ENCODE data around the gene DTNB.

Gene DTNB

DNA sequence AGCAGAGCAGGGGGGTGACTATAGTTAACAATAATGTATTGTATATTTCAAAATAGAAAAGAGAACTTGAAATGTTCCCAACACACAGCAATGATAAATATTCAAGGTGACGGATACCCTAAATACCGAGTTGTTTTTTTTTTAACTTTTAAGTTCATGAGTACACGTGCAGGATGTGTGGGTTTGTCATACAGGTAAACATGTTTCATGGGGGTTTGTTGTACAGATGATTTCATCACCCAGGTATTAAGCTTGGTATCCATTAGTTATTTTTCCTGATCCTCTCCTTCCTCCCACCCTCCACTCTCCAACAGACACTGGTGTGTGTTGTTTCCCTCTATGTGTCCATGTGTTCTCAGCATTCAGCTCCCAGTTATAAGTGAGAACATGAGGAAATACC lies 167.2 kb downstream of the DTNB start:
- TF ChIP-seq, protein P1, sequence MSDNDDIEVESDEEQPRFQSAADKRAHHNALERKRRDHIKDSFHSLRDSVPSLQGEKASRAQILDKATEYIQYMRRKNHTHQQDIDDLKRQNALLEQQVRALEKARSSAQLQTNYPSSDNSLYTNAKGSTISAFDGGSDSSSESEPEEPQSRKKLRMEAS (IDR thresholded peaks at IDR 0.05): no peak
- no peak for TF ChIP-seq TAF1 (IDR thresholded peaks at IDR 0.05; ENCODE audit: low read depth)
- TF ChIP-seq CREB1 (IDR thresholded peaks at IDR 0.05; ENCODE audit: low read depth): no peak
- no peak for TF ChIP-seq CEBPB (IDR thresholded peaks at IDR 0.05)
- no peak for TF ChIP-seq EGR1 (IDR thresholded peaks at IDR 0.05)

DNA sequence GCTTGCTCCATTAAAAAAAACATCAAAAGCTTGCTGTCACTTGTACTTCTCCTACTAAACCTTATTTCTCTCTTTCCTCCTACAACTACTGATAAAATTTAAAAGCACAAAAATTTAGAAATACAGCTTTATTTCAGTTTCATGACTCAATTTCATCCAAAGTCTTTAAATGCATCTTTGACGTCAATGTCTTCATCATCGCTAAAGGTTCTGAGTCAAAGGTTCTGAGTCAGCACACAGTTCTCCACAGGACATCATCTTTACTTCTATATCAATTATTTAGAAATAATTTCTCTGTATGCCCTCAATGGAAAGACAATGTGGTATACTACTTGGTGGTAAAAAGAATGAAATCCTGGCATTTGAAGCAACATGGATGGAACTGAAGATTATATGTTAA lies 167.8 kb downstream of the DTNB start:
- TF ChIP-seq YY1 (IDR thresholded peaks at IDR 0.05; ENCODE audit: low read depth) (no peak), NFIC (IDR thresholded peaks at IDR 0.05) (no peak), FOXM1 (IDR thresholded peaks at IDR 0.05; ENCODE audit: borderline replicate concordance, low read depth) (no peak), RAD21 (IDR thresholded peaks at IDR 0.05; ENCODE audit: low read depth) (no peak), TAF1 (IDR thresholded peaks at IDR 0.05; ENCODE audit: low read depth) (no peak)
- TF ChIP-seq, protein P1 (IDR thresholded peaks at IDR 0.05): no peak
- TF ChIP-seq, protein P2, sequence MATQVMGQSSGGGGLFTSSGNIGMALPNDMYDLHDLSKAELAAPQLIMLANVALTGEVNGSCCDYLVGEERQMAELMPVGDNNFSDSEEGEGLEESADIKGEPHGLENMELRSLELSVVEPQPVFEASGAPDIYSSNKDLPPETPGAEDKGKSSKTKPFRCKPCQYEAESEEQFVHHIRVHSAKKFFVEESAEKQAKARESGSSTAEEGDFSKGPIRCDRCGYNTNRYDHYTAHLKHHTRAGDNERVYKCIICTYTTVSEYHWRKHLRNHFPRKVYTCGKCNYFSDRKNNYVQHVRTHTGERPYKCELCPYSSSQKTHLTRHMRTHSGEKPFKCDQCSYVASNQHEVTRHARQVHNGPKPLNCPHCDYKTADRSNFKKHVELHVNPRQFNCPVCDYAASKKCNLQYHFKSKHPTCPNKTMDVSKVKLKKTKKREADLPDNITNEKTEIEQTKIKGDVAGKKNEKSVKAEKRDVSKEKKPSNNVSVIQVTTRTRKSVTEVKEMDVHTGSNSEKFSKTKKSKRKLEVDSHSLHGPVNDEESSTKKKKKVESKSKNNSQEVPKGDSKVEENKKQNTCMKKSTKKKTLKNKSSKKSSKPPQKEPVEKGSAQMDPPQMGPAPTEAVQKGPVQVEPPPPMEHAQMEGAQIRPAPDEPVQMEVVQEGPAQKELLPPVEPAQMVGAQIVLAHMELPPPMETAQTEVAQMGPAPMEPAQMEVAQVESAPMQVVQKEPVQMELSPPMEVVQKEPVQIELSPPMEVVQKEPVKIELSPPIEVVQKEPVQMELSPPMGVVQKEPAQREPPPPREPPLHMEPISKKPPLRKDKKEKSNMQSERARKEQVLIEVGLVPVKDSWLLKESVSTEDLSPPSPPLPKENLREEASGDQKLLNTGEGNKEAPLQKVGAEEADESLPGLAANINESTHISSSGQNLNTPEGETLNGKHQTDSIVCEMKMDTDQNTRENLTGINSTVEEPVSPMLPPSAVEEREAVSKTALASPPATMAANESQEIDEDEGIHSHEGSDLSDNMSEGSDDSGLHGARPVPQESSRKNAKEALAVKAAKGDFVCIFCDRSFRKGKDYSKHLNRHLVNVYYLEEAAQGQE (IDR thresholded peaks at IDR 0.05; ENCODE audit: low read depth): no peak

DNA sequence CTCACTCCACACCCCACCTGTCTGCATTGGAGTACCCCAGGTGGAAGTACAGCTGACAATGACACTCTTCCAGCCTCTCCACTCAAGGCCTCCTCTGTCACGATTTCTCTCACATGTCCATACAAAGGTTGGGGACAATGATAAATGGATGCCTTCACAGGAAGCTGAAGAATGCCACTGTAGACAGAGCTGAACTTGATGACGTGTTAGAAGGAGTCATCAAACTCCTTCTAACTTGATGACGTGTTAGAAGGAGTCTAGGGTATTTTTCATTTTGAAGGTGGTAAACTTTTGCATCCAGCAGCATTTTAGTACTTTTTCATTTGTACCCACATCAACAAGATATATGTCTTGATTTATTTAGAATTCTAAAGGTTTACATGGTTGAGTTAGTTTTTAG lies 168.2 kb downstream of the DTNB start:
- no peak for TF ChIP-seq CEBPB (IDR thresholded peaks at IDR 0.05)

DNA sequence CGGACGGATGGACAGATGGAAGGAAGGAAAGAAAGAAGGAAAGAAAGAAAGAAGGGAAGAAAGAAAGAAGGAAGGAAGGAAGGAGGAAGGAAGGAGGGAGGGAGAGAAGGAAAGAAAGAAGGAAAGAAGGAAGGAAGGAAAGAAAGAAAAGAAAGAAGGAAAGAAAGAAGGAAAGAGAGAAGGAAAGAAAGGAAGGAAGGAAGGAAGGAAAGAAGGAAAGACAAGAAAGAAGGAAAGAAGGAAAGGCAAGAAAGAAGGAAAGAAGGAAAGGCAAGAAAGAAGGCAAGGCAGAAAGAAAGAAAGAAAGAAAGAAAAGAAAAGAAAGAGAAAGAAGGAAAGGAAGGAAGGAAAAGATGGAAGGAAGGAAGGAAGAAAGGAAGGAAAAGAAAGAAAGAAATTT lies 169.1 kb downstream of the DTNB start:
- TF ChIP-seq, protein P2 (IDR thresholded peaks at IDR 0.05; ENCODE audit: low read depth): no peak
- TF ChIP-seq ZBTB7A (IDR thresholded peaks at IDR 0.05; ENCODE audit: low read depth) (no peak), RAD21 (IDR thresholded peaks at IDR 0.05; ENCODE audit: low read depth) (no peak), TEAD4 (IDR thresholded peaks at IDR 0.05) (no peak), EP300 (IDR thresholded peaks at IDR 0.05; ENCODE audit: borderline replicate concordance) (no peak), CREB1 (IDR thresholded peaks at IDR 0.05; ENCODE audit: low read depth) (no peak), NFIC (IDR thresholded peaks at IDR 0.05) (no peak), TAF1 (IDR thresholded peaks at IDR 0.05; ENCODE audit: low read depth) (no peak), YY1 (IDR thresholded peaks at IDR 0.05; ENCODE audit: low read depth) (no peak), EGR1 (IDR thresholded peaks at IDR 0.05) (no peak), FOXM1 (IDR thresholded peaks at IDR 0.05; ENCODE audit: borderline replicate concordance, low read depth) (no peak), TCF12 (IDR thresholded peaks at IDR 0.05; ENCODE audit: low read depth) (no peak)
- TF ChIP-seq, protein P3, sequence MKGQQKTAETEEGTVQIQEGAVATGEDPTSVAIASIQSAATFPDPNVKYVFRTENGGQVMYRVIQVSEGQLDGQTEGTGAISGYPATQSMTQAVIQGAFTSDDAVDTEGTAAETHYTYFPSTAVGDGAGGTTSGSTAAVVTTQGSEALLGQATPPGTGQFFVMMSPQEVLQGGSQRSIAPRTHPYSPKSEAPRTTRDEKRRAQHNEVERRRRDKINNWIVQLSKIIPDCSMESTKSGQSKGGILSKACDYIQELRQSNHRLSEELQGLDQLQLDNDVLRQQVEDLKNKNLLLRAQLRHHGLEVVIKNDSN (IDR thresholded peaks at IDR 0.05): no peak
- TF ChIP-seq, protein P1 (IDR thresholded peaks at IDR 0.05): no peak

DNA sequence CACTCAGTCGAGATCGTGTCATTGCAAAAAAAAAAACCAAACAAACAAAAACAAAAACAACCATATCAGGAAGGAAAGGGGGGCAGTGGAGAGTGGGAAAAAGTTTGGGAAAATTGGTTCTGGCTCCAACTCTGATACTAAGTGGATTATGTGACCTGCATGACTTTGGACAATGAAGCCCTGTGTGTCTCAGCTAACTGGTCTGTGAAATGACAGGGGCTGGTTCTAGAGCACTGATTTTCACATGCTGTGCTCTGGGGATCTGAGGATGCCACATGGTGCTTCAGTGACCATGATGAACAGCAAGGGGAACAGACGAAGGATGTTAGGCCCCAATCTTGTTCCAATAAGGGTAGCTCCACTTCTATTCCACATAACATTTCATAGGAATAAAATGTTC lies 174.2 kb downstream of the DTNB start:
- TF ChIP-seq RAD21 (IDR thresholded peaks at IDR 0.05; ENCODE audit: low read depth) (no peak), NFIC (IDR thresholded peaks at IDR 0.05) (no peak), EP300 (IDR thresholded peaks at IDR 0.05; ENCODE audit: borderline replicate concordance) (no peak)

DNA sequence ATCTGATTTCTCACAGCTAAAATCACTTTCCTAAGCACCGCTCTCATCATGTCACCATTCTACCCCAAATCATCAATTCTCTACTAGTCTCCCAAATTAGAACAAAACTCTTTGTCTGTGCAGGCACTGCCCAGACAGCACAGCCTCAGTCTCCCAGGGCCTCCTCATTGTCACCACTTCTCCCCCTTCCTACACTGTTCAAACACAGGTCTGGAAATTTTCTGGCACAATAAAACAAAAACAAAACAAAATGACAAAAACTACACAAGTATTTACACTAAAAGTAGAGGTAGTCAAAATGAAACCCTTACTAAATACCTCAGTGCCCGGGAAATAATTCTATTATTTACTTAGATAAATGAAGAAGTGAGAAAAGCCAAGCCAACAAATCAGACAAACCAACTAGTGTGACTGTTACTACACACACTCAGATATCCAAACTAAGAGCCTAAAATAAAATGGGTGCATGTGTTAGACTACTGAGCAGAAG lies 175.4 kb downstream of the DTNB start:
- TF ChIP-seq EP300 (IDR thresholded peaks at IDR 0.05; ENCODE audit: borderline replicate concordance) (no peak), CREB1 (IDR thresholded peaks at IDR 0.05; ENCODE audit: low read depth) (no peak), FOXM1 (IDR thresholded peaks at IDR 0.05; ENCODE audit: borderline replicate concordance, low read depth) (no peak), EGR1 (IDR thresholded peaks at IDR 0.05) (no peak), TAF1 (IDR thresholded peaks at IDR 0.05; ENCODE audit: low read depth) (no peak), RAD21 (IDR thresholded peaks at IDR 0.05; ENCODE audit: low read depth) (no peak), ZBTB7A (IDR thresholded peaks at IDR 0.05; ENCODE audit: low read depth) (no peak), CEBPB (IDR thresholded peaks at IDR 0.05) (no peak), NFIC (IDR thresholded peaks at IDR 0.05) (no peak)
- TF ChIP-seq, protein P3 (IDR thresholded peaks at IDR 0.05): no peak
